Stimulated activated CD8-positive, alpha-beta memory T cell treated with anti-CD3 and anti-CD28 coated beads, Interleukin-7, amount 100 ng/mL, for 48 hours (primary cell): ENCODE data around the gene C12orf42.
"Not testable (repeated sequence)": the region's sequence is repeated elsewhere in the genome, so short reads cannot be mapped to it uniquely, and the experiment has no call there.

ENCODE experiments used
- DNase-seq, 2 donors: peaks; one replicate each; pipeline ENCODE4 v3.0.0-alpha.2; 2020; ENCODE audit warnings: low read depth in 1 of 2; ENCODE audit errors: extremely low read depth in 1 of 2

Gene C12orf42

DNA sequence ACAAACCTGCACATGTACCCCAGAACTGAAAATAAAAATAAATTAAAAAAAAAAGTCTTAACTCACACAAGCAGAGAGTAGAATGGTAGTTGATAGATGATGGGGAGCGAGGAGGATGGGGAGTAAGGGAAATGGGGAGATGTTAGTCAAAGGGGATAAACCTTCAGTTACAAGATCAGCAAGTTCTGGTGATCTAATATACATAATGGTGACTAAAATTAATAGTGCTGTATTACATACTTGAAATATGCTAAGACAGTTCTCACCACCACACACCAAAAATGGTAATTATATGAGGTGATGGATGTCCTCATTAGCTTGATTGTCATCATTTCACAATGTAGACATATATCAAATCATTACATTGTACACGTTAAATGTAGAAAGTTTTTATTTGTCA is 3.2 kb upstream of the C12orf42 start:
- DNase-seq, result no peak

DNA sequence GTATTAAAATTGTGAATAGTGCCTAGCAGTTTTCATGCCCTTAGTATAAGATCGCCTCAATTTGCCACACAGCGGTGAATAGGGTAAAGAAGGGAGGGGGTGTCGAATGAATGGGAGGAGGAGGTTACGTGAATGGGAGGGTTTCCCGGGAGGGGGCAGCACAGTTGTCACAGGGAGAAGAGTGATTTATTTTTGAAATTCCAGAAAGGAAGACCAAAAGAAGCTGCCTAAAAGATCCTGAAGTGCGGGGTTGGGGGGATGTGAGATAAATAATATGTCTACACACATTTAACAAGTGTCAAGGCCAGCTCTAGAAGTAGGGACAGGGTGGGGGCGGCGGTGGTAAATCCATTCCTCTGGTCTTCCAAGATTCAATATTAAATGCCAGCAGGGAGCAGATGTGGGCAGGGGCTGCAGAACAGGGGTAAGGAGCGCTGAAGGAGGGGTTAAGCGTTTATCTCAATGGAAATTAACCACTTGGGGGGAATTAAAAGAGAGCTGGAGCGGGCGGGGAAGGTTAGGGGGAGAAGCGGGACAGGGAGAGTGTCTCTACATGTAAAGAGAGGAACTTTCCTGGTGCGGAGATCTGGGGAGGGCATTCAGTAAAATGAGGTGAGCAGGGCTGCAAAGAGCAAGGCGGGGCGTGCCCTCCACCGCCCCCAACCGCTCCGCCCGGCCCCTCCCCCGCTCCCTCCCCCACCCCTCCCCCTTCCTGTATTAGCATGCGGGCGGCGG is 867 bp downstream of the C12orf42 start:
- DNase-seq, result no peak

GRCh38 chr12:103494051-103494733 is 1.6 kb downstream of the C12orf42 start:
- no peak for DNase-seq

- DNase-seq, result no peak
Observed at GRCh38 chr12:103493199-103493598, 2.6 kb downstream of the C12orf42 start.

- DNase-seq, result no peak
Observed at GRCh38 chr12:103482365-103482764, 13.4 kb downstream of the C12orf42 start.

- DNase-seq, result no peak
Observed at GRCh38 chr12:103475073-103475472, 20.7 kb downstream of the C12orf42 start.

DNA sequence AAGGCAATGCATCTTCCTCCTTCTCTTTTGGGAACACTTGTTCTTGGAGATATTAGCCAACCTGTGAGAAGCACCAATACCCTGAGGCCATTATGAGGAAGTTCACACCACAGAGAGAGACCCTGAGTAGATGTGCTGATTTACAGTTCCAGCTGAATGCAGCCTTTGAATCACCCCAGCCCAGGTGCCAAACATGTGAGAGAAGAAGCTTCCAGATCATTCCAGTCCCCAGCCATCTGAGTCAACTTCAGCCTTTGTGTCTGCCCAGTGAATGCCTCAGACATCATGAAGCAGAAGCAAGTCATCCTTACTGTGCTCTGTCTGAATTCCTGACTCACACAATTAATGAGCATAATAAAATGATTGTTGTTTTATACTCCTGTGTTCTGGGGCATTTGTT is 25.1 kb downstream of the C12orf42 start:
- DNase-seq, result no peak

DNA sequence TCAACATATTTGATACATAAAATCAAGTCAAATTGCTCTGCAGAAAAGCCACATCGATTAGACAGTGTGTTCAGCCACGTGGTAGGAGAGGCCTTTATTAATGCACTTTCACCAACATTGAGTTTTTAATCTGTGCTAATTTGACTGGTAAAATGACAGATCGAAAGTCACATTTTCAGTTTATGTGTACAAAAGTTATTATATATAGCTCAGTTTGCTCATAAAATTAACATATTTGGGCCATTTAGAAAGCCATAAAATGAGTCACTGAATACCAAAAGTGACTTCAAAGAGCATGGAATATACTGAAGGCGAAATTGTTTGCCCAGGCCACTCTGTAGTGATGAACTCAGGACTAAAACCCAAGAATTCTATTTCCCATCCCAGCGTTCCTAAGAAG is 26.0 kb downstream of the C12orf42 start:
- no peak for DNase-seq

DNA sequence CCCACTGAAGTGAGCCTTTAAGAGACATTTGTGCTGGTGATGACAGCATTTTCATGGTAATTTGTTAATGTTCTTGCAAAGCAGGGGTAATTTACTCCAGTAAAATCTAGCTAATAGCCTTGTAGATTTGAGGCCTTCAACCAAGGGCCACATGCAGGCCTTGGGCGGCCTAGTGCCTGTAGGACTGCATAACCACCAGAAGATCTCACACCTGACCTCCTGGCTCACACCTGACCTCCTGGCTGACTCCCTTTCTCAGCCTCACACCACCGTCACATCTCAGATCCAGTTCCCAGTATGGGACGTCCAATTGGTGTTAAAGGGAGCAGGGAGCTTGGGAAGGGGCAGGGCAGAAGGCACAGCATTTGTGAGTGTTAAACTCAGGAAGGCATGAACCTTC is 26.9 kb downstream of the C12orf42 start:
- DNase-seq, result no peak

GRCh38 chr12:103462675-103463074 is 33.1 kb downstream of the C12orf42 start:
- DNase-seq, result no peak

DNA sequence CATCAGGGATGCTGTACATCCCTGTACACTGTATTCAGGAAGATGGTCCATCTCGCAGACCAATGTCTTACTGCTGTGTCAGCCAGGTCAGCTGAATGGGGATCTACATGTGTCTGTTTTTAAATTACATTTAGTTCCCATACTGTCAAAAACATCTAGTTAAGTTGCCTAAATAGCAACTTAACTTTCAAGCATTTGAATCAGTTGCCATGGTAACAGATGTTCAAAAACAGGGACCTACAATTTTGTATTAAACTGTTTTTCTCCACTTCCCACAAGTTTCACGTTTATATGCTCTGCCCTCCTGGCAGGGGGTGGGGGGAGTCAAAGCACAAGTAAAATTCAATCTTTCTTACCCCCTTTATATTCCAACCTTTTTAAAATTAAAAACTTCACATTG is 38.3 kb downstream of the C12orf42 start:
- DNase-seq, result no peak

DNA sequence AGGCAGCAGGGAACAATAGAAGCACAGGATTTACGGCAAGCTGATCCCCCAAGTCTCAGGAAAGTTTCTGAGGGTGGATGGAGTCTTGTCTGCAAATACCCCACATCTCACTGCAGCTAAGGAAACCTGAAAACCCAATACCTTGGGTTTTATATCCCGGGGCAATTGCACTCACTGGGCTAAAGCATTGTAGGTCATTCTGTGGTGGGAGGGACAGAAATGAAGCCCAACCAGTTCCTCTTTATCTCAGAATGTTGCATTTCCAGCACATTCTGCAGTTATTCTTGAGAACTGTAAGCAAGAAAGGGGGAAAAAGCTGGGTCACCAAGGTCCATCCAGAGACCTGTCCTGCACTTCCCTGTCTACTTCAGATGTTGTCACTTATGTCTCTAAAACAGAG is 39.8 kb downstream of the C12orf42 start:
- DNase-seq, result no peak

DNA sequence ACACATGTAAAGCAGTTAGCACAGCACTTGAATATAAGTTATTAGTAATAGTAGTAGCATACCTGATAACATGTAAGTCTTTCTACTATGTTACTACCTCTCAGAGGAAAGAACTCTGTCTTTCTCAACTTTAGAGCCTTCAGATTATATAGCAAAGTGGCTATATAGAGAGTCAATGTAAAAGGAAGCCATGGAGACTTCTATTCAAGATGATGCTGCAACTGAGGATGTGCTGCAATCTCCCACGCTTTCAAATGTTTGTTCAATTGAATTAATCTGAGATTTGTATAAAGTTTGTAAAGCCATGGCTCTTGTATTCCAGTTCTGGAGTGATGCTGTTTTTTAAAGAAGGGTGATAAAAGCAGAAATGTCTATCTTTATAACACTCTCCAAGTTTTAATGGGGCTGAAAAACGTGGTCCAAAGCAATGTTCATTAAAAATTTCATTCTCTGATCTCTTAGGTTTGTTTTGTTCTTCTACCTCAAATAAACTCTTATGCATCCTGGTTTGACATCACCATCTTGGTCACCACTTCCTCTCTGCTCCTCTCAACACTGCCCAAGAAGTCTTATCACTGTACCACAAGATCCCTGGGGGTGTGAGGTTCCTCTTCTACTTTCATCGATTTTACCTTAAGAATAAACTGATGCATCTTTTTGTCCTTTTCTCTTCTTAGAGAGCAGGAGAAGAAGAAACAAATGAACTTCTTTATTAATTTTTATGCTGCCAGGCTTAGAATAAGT is 40.6 kb downstream of the C12orf42 start:
- no peak for DNase-seq

- no peak for DNase-seq
Observed at GRCh38 chr12:103444983-103445382, 50.8 kb downstream of the C12orf42 start.

GRCh38 chr12:103442822-103443221 is 52.9 kb downstream of the C12orf42 start:
- no peak for DNase-seq

- DNase-seq, result no peak
Observed at GRCh38 chr12:103442182-103442555, 53.6 kb downstream of the C12orf42 start.

DNA sequence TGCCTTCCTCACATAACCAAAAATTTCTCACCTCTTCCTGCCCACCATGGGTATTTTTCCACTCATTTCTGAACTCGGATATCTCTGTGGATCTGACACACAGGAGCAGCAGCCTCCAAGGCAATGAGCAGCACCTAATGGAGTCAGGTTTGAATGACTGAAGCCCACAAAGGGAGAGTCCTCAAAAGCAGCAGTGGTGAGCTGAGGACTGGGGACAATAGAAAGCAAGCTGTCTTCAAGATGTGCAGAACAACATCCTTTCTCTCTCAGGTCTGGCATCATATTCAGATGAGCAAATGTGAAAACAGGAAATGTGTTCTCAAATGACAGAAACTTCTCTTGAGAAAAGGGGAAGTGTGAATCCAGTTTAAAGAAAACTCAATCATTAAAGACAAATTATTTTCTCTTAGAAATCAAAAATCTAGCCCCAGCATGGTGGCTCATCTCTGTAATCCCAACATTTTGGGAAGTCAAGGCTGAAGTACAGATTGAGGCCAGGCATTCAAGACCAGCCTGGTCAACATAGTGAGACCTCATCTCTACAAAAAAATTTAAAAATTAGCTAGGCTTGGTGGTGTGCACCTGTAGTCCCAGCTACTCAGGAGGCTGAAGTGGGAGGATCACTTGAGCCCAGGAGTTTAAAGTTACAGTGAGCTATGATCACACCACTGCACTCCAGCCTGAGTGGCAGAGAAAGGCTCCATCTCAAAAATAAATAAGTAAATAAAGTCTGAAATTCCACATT is 54.2 kb downstream of the C12orf42 start:
- peak; percentile 7 to 21 for DNase-seq

- DNase-seq, result not testable (repeated sequence)
Observed at GRCh38 chr12:103434165-103435105, 61.3 kb downstream of the C12orf42 start.

- DNase-seq, result no peak
Observed at GRCh38 chr12:103431950-103432349, 63.8 kb downstream of the C12orf42 start.

DNA sequence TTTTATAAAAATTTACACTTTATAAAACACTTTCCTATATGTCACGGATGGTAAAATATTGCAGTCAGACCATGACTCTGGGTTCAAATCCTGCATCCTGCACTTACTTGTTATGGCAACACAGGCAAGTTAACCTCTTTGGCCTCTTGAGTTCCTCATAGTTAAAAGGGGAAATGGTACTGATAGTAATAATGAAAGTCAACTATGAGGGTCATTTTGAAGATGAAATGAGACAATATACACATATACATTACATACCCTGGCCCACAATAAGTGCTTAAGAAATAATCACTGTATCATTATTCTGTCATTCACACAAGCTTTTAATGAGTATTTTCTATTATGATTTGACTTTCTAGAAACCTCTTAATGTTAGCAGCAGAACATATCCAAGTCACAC is 64.4 kb downstream of the C12orf42 start:
- DNase-seq, result no peak
